Right lobe of liver (tissue), 6 donors: ENCODE results near the gene DNAH1. TPM values are rescaled to one million over a fixed set of nuclear protein-coding genes. Genes with fewer than 3 reads are reported as not detected.

Source experiments
- ATAC-seq, 4 donors: fragments of 200-7000 bp; cut with Tn5 transposase; one replicate each; pipeline ENCODE4 v1.9.1; 2020; ENCODE audit warnings: mild to moderate bottlenecking in 4 of 4, moderate library complexity in 4 of 4
- DNase-seq, 3 donors: peaks; one replicate each; pipeline ENCODE4 v3.0.0-alpha.2; 2020
- H3K27ac ChIP-seq, 3 donors: fragments of 200-600 bp; one replicate each; pipeline ENCODE4 v1.8.0; 2022
- H3K27me3 ChIP-seq, 2 donors: fragments of 200-600 bp; one replicate each; pipeline ENCODE4 v1.8.0; 2022
- H3K36me3 ChIP-seq, 4 donors: fragments of 200-600 bp; sonication (generic) in 1 of 4; one replicate each; pipeline versions ENCODE4 v1.5.1 to v1.8.0; 2017 to 2022; ENCODE audit warnings: control low read depth in 1 of 4
- H3K4me1 ChIP-seq, 4 donors: fragments of 200-600 bp; sonication (generic) in 1 of 4; one replicate each; pipeline versions ENCODE4 v1.5.1 to v1.8.0; 2017 to 2022; ENCODE audit warnings: control low read depth in 1 of 4
- H3K4me3 ChIP-seq, 3 donors: fragments of 200-600 bp; one replicate each; pipeline ENCODE4 v1.8.0; 2022
- H3K9me3 ChIP-seq, 4 donors: fragments of 200-600 bp; sonication (generic) in 1 of 4; one replicate each; pipeline versions ENCODE4 v1.5.1 to v1.8.0; 2017 to 2022; ENCODE audit warnings: control low read depth in 1 of 4
- POLR2A ChIP-seq: fragments of 450-650 bp; IDR thresholded peaks from one replicate; pipeline ENCODE4 v1.6.1; 2017; ENCODE audit warnings: antibody characterized with exemption, mild to moderate bottlenecking
- WGBS: methylation state at CpG from one replicate; pipeline ENCODE4 v1.1.6; 2018; ENCODE audit warnings: low coverage, low lambda C conversion rate; ENCODE audit not compliant: insufficient coverage; ENCODE audit errors: missing lambda C conversion rate; 5-methylcytosine and 5-hydroxymethylcytosine counted together
- intact Hi-C, 2 donors: fragments of 100-400 bp; cut with DNase I; formaldehyde crosslinking; loops; one replicate each; pipeline versions ENCODE4 v1.11.2 to v1.14.1; 2022
- total RNA-seq, 6 experiments: library from RNA; depleted of rRNA in 2 of 6; stranded (reverse); fragments of >200 nt in 2 of 6; fragmentation: NEBNext Ultra II Directional in 3 of 6; extraction: Animal tissue kit (Norgen Biotek cat#: 25700) in 3 of 6; gene quantifications; one replicate each; pipeline versions ENCODE4 v1.1.0 to v1.2.4, GENCODE V29; 2016 to 2023
- TF ChIP-seq, protein P1 (sequence below), 4 donors: fragments of 200-600 bp in 3 of 4; fragments of 450-650 bp in 1 of 4; IDR thresholded peaks; one replicate each; pipeline versions ENCODE4 v1.5.1 to v1.8.0; 2016 to 2022; ENCODE audit warnings: antibody characterized with exemption in 4 of 4, mild to moderate bottlenecking in 2 of 4
- donor health status: DM: no; HTN: yes; CAD: no.
- donor health status: DM: no; HTN: no; CAD: no.
- donor health status: DM: no; HTN: no; CAD: no.
- donor health status: DM: no; HTN: yes; CAD: no.
- donor health status: DM: no; HTN: yes; CAD: no.

DNAH1 gene
- total RNA-seq, 6 experiments from 2014 or later, result 1.6 to 11.2 (median 8.1) TPM

DNA sequence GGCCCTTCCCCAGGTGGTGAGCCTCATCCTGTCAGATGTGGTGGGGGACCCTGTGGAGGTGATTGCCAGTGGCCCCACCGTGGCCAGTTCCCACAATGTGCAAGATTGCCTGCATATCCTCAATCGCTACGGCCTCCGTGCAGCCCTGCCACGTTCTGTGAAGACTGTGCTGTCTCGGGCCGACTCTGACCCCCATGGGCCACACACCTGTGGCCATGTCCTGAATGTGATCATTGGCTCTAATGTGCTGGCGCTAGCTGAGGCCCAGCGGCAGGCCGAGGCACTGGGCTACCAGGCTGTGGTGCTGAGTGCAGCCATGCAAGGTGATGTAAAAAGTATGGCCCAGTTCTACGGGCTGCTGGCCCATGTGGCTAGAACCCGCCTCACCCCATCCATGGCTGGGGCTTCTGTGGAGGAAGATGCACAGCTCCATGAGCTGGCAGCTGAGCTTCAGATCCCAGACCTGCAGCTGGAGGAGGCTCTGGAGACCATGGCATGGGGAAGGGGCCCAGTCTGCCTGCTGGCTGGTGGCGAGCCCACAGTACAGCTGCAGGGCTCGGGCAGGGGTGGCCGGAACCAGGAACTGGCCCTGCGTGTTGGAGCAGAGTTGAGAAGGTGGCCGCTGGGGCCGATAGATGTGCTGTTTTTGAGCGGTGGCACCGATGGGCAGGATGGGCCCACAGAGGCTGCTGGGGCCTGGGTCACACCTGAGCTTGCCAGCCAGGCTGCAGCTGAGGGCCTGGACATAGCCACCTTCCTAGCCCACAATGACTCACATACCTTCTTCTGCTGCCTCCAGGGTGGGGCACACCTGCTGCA, 23.7 kb upstream of the DNAH1 start:
- Histone ChIP-seq H3K9me3 (no peaks in the 10 kb centered on the region), H3K27me3 (no peaks in the 10 kb centered on the region), H3K4me3 (peak overlapping the region; percentile 50 to 97 (median 77)), H3K36me3 (peaks cover 0 to 19% (median 8%) of the 10 kb centered on the region in 4 donors), H3K4me1 (peaks cover 0 to 59% (median 23%) of the 10 kb centered on the region in 4 donors), H3K27ac (peak overlapping the region in 2 of 3 donors; percentile 73 to 100)
- no CpG with 5 or more reads among the region's 20 CpGs for WGBS
- intact Hi-C loops, result loop anchor here in 1 of 2 donors (5.0 kb wide), 1 partner anchor 50 kb away; no protein-coding TSS in a partner anchor
- TF ChIP-seq POLR2A, result no peak
- TF ChIP-seq, protein P1, sequence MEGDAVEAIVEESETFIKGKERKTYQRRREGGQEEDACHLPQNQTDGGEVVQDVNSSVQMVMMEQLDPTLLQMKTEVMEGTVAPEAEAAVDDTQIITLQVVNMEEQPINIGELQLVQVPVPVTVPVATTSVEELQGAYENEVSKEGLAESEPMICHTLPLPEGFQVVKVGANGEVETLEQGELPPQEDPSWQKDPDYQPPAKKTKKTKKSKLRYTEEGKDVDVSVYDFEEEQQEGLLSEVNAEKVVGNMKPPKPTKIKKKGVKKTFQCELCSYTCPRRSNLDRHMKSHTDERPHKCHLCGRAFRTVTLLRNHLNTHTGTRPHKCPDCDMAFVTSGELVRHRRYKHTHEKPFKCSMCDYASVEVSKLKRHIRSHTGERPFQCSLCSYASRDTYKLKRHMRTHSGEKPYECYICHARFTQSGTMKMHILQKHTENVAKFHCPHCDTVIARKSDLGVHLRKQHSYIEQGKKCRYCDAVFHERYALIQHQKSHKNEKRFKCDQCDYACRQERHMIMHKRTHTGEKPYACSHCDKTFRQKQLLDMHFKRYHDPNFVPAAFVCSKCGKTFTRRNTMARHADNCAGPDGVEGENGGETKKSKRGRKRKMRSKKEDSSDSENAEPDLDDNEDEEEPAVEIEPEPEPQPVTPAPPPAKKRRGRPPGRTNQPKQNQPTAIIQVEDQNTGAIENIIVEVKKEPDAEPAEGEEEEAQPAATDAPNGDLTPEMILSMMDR (IDR thresholded peaks at IDR 0.05), result no peak
- ATAC-seq (no peak), DNase-seq (no peak)

DNA sequence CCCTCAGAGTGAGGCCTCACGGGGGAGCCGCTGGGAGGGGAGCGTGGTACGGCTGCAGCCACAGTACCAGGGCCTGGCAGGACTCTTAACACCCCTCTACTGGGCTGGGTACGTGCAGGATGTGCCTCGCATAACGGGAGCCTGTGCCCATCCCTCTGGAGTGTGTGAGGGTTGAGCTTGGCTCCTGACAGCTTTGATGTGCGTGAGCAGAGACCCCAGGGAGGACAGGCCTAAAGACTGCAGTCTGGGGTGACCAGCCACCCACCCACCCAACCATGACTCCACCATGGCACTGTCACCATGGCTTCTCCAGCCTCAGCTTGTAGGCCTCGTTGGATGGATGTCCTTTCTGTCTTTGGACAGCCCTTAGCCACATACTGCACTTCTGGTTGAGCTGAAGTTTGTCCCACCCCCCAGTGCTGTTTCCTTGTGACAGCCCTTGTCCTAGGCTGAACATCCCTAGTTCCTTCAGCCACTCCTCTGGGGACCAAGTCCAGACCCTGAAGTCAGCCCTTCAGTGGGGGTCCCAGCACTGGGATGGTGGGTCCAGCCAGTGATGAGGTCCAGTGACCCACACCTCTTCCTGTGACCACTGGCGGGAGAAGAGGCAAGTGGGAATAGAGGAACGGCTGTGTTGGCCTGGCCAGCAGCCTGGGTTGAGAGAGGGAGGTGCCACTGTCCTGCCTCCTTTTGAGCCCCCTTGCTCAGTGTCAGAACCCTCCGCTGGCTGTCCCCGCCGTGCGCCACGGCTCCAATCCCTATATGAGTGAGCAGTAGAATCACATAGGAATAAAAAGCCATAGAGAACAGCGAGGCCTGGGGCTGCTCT, 22.4 kb upstream of the DNAH1 start:
- Histone ChIP-seq H3K9me3 (no peaks in the 10 kb centered on the region), H3K4me3 (no peak overlapping the region), H3K4me1 (peaks cover 0 to 53% (median 20%) of the 10 kb centered on the region in 4 donors), H3K36me3 (peaks cover 0 to 19% (median 8%) of the 10 kb centered on the region in 4 donors), H3K27me3 (no peaks in the 10 kb centered on the region), H3K27ac (no peak overlapping the region)
- ATAC-seq, result no peak
- TF ChIP-seq POLR2A, result no peak
- TF ChIP-seq, protein P1 (IDR thresholded peaks at IDR 0.05), result no peak
- 96% methylated on average over 5 of the region's 17 CpGs for WGBS
- DNase-seq, result peak in 2 of 3 donors; percentile 11 to 48
- intact Hi-C loops, result loop anchor here in 1 of 2 donors (5.0 kb wide), 1 partner anchor 49 kb away; no protein-coding TSS in a partner anchor

DNA sequence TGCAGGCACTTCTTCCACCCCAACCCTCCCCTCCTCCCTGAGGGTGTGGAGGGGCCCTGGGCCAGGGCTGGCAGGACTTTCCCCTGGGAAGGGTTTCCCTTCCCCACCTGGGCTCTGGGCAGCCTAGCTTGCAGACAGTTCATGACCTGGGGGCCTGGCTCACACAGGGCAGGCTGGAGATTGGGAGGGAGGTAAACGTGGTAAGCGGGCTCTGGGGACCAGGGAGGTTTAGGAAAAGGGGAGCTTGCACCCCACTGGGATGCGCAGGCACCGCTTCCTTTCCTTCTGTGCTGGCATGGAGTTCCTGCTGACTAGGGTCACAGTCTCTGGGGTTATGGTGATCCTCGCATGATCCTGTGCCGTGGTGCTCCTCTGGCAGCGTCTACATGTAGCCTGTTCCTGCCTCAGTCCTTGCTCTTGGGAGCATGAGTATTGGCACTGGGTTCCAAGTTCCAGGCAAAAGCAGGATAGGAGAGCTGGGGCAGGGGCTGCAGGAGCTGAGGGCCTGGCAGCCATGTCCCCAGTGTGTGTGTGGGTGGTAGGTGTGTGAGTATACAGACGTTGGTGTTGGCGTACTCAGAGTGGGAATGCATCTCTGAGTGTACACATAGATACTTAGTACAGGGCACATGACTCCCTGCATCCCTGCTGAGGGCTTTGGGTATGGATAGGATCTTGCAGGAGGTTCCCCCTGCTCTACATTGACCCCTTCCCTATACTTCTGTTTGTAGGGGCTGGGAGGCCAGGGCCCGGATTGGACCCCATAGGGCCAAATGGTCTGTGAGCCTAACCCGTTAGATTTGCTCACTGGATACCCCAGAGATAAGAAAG, 21.6 kb upstream of the DNAH1 start:
- no peak for DNase-seq
- ATAC-seq, result no peak

More for the DNA sequence above, 21.6 kb upstream of the DNAH1 start:
- H3K9me3 ChIP-seq, result no peaks in the 10 kb centered on the region
- H3K4me1 ChIP-seq, result peaks cover 0 to 48% (median 15%) of the 10 kb centered on the region in 4 donors
- WGBS, result 53% methylated on average over 2 of the region's 11 CpGs
- H3K4me3 ChIP-seq, result no peak overlapping the region
- peaks cover 0 to 19% (median 8%) of the 10 kb centered on the region in 4 donors for H3K36me3 ChIP-seq
- TF ChIP-seq, protein P1 (IDR thresholded peaks at IDR 0.05), result no peak
- TF ChIP-seq POLR2A, result no peak
- H3K27me3 ChIP-seq, result no peaks in the 10 kb centered on the region
- H3K27ac ChIP-seq, result no peak overlapping the region
- intact Hi-C loops, result loop anchor here in 1 of 2 donors (5.0 kb wide), 1 partner anchor 48 kb away; no protein-coding TSS in a partner anchor
